GM06990 (cell line): Measurements from ENCODE around the gene GRIP2.

Experiments used
- DNase-seq: peaks from one replicate; pipeline ENCODE4 v3.0.0-alpha.2; 2011; ENCODE audit not compliant: insufficient read length; ENCODE audit errors: extremely low read depth
- H3K27me3 ChIP-seq: replicated peaks from 2 replicates; pipeline ENCODE4 v1.6.0; 2011; ENCODE audit warnings: low read length; ENCODE audit not compliant: control insufficient read depth, insufficient read depth
- H3K36me3 ChIP-seq: 2 replicates; pipeline ENCODE4 v1.5.1; 2011; ENCODE audit warnings: low read length; ENCODE audit not compliant: control insufficient read depth, insufficient read depth
- H3K4me3 ChIP-seq: replicated peaks from 2 replicates; pipeline ENCODE4 v1.5.1; 2011; ENCODE audit warnings: low read depth, mild to moderate bottlenecking, control low read depth, low read length
- CTCF ChIP-seq: IDR thresholded peaks from 2 replicates; pipeline ENCODE4 v1.5.1; 2011; ENCODE audit warnings: low read length, control low read depth, mild to moderate bottlenecking, inconsistent platforms; ENCODE audit not compliant: insufficient read depth, poor library complexity, severe bottlenecking

The GRIP2 gene

GRCh38 chr3:14489641-14490040 is 50.5 kb downstream of the GRIP2 start:
- H3K27me3 ChIP-seq = no peaks in the 10 kb centered on the region
- H3K4me3 ChIP-seq = no peak overlapping the region
- no peak for TF ChIP-seq CTCF
- peaks cover 5% of the 10 kb centered on the region for H3K36me3 ChIP-seq
- no peak for DNase-seq

GRCh38 chr3:14488286-14489041 is 51.7 kb downstream of the GRIP2 start:
- no peak for DNase-seq
- TF ChIP-seq CTCF = no peak
- Histone ChIP-seq H3K4me3 (no peak overlapping the region), H3K36me3 (peaks cover 7% of the 10 kb centered on the region), H3K27me3 (no peaks in the 10 kb centered on the region)

- no peak for DNase-seq
- H3K4me3 ChIP-seq = no peak overlapping the region
- no peaks in the 10 kb centered on the region for H3K27me3 ChIP-seq
- H3K36me3 ChIP-seq = peaks cover 12% of the 10 kb centered on the region
- TF ChIP-seq CTCF = no peak
These were observed 52.3 kb downstream of the GRIP2 start for GRCh38 chr3:14487821-14488220.

GRCh38 chr3:14487086-14487485 is 53.1 kb downstream of the GRIP2 start:
- TF ChIP-seq CTCF = no peak
- Histone ChIP-seq H3K4me3 (no peak overlapping the region), H3K27me3 (no peaks in the 10 kb centered on the region), H3K36me3 (peaks cover 12% of the 10 kb centered on the region)
- DNase-seq = no peak

- TF ChIP-seq CTCF = no peak
- DNase-seq = no peak
- H3K36me3 ChIP-seq = peaks cover 16% of the 10 kb centered on the region
These were observed 53.7 kb downstream of the GRIP2 start for GRCh38 chr3:14486460-14486859.

More at GRCh38 chr3:14486460-14486859, 53.7 kb downstream of the GRIP2 start:
- Histone ChIP-seq H3K27me3 (no peaks in the 10 kb centered on the region), H3K4me3 (no peak overlapping the region)
